Neural cell (in vitro differentiated cells): ENCODE measurements around the gene TFB2M. TPM values are rescaled to one million over a fixed set of nuclear protein-coding genes. Genes with fewer than 3 reads are reported as not detected.

Experiments used
- H2AFZ ChIP-seq: fragments of 200-600, 300-800 bp; sonication (generic), shearing (Covaris generic); 2 replicates; pipeline ENCODE4 v1.6.0; 2014; ENCODE audit warnings: low read depth, mild to moderate bottlenecking, antibody characterized with exemption, low read length, moderate library complexity
- H3F3A ChIP-seq: fragments of 200-600 bp; shearing (Covaris generic); 2 replicates; pipeline ENCODE4 v1.6.1; 2016; ENCODE audit warnings: mild to moderate bottlenecking, moderate library complexity, mixed read lengths, antibody characterized with exemption, low read length; ENCODE audit not compliant: insufficient read depth, poor library complexity, severe bottlenecking
- H3K27ac ChIP-seq: fragments of 200-600, 300-800 bp; sonication (generic), shearing (Covaris generic); 2 replicates; pipeline ENCODE4 v1.5.1; 2014; ENCODE audit warnings: mild to moderate bottlenecking, low read length, moderate library complexity
- H3K27me3 ChIP-seq: fragments of 300-800, 200-600 bp; sonication (generic), shearing (Covaris generic); 2 replicates; pipeline ENCODE4 v1.6.0; 2014; ENCODE audit warnings: mild to moderate bottlenecking, low read depth, low read length, moderate library complexity; ENCODE audit not compliant: insufficient read depth
- H3K36me3 ChIP-seq: fragments of 300-800, 200-600 bp; sonication (generic), shearing (Covaris generic); 2 replicates; pipeline ENCODE4 v1.5.1; 2014; ENCODE audit warnings: mild to moderate bottlenecking, antibody characterized with exemption, low read length, moderate library complexity; ENCODE audit not compliant: insufficient read depth
- H3K4me2 ChIP-seq: fragments of 300-800, 200-600 bp; sonication (generic), shearing (Covaris generic); 2 replicates; pipeline ENCODE4 v1.6.0; 2014; ENCODE audit warnings: mild to moderate bottlenecking, low read length
- H3K4me3 ChIP-seq: fragments of 300-800, 200-600 bp; sonication (generic), shearing (Covaris generic); 2 replicates; pipeline ENCODE4 v1.5.1; 2014; ENCODE audit warnings: mild to moderate bottlenecking, low read length, moderate library complexity
- H3K79me2 ChIP-seq: fragments of 200-600 bp; shearing (Covaris generic); replicated peaks from 2 replicates; pipeline ENCODE4 v1.6.0; 2014; ENCODE audit warnings: mild to moderate bottlenecking, low read length, moderate library complexity; ENCODE audit not compliant: insufficient read depth
- H3K9ac ChIP-seq: fragments of 300-800, 200-600 bp; sonication (generic), shearing (Covaris generic); 2 replicates; pipeline ENCODE4 v1.6.1; 2016; ENCODE audit warnings: mild to moderate bottlenecking, low read length, mixed read lengths
- H3K9me2 ChIP-seq: fragments of 200-600 bp; shearing (Covaris generic); 2 replicates; pipeline ENCODE4 v1.6.1; 2016; ENCODE audit warnings: mild to moderate bottlenecking, low read length, mixed read lengths; ENCODE audit not compliant: insufficient read depth
- H3K9me3 ChIP-seq: fragments of 200-600, 300-800 bp; sonication (generic), shearing (Covaris generic); 2 replicates; pipeline ENCODE4 v1.6.1; 2016; ENCODE audit warnings: mild to moderate bottlenecking, mixed run types, low read length, moderate library complexity, mixed read lengths
- H4K20me1 ChIP-seq: fragments of 200-600 bp; shearing (Covaris generic); 2 replicates; pipeline ENCODE4 v1.6.1; 2016; ENCODE audit warnings: mild to moderate bottlenecking, mixed run types; ENCODE audit not compliant: insufficient read depth
- EP300 ChIP-seq: fragments of 450-650 bp; conservative IDR thresholded peaks from 2 replicates; pipeline ENCODE4 v1.6.1; 2014; ENCODE audit warnings: antibody characterized with exemption, mild to moderate bottlenecking, moderate library complexity; ENCODE audit not compliant: poor library complexity, severe bottlenecking
- EZH2 ChIP-seq: fragments of 200-600, 300-800 bp; shearing (Covaris generic), sonication (generic); IDR thresholded peaks from 2 replicates; pipeline ENCODE4 v1.6.1; 2014; ENCODE audit warnings: antibody characterized with exemption, low read length, borderline replicate concordance, mild to moderate bottlenecking; ENCODE audit not compliant: insufficient read depth, poor library complexity, severe bottlenecking
- MXI1 ChIP-seq: fragments of 450-650 bp; conservative IDR thresholded peaks from 2 replicates; pipeline ENCODE4 v1.6.1; 2014; ENCODE audit warnings: antibody characterized with exemption, mild to moderate bottlenecking; ENCODE audit not compliant: poor library complexity, severe bottlenecking
- POLR2AphosphoS5 ChIP-seq: IDR thresholded peaks from 2 replicates; pipeline ENCODE4 v1.6.1; 2012
- RAD21 ChIP-seq: fragments of 450-650 bp; conservative IDR thresholded peaks from 2 replicates; pipeline ENCODE4 v1.6.1; 2014; ENCODE audit warnings: antibody characterized with exemption, mild to moderate bottlenecking, moderate library complexity
- REST ChIP-seq: IDR thresholded peaks from 2 replicates; pipeline ENCODE4 v1.6.1; 2012; ENCODE audit warnings: borderline replicate concordance
- SMC3 ChIP-seq: fragments of 450-650 bp; conservative IDR thresholded peaks from 2 replicates; pipeline ENCODE4 v1.6.1; 2014; ENCODE audit warnings: antibody characterized with exemption, mild to moderate bottlenecking, moderate library complexity; ENCODE audit not compliant: poor library complexity
- TAF1 ChIP-seq: IDR thresholded peaks from 2 replicates; pipeline ENCODE4 v1.6.1; 2012; ENCODE audit warnings: low read depth
- polyA plus RNA-seq: library from polyadenylated mRNA; depleted of rRNA; stranded (reverse); fragments of >200 nt; gene quantifications from 2 replicates; pipeline ENCODE4 v1.2.3, GENCODE V29; 2014
- TF ChIP-seq, protein P1 (sequence below): fragments of 450-650 bp; IDR thresholded peaks from 2 replicates; pipeline ENCODE4 v1.5.1; 2014; ENCODE audit warnings: antibody characterized with exemption, mild to moderate bottlenecking, moderate library complexity; ENCODE audit not compliant: poor library complexity, severe bottlenecking

Gene TFB2M
- polyA plus RNA-seq, 1 donor from 2014 or later = 19.2 TPM

GRCh38 chr1:246609632-246610031, 43.6 kb upstream of the TFB2M start:
- Histone ChIP-seq H3F3A (no peaks in the 10 kb centered on the region), H4K20me1 (no peaks in the 10 kb centered on the region), H3K27ac (no peak overlapping the region), H3K79me2 (no peaks in the 10 kb centered on the region), H3K27me3 (no peaks in the 10 kb centered on the region), H3K9ac (no peak overlapping the region), H3K4me3 (no peak overlapping the region), H3K36me3 (no peaks in the 10 kb centered on the region), H3K9me3 (no peaks in the 10 kb centered on the region), H2AFZ (no peak overlapping the region), H3K4me2 (no peak overlapping the region), H3K9me2 (no peaks in the 10 kb centered on the region)
- no peak for TF ChIP-seq SMC3
- no peak for TF ChIP-seq EZH2
- no peak for TF ChIP-seq REST
- TF ChIP-seq RAD21 = no peak
- no peak for TF ChIP-seq POLR2AphosphoS5
- TF ChIP-seq TAF1 = no peak
- TF ChIP-seq, protein P1, sequence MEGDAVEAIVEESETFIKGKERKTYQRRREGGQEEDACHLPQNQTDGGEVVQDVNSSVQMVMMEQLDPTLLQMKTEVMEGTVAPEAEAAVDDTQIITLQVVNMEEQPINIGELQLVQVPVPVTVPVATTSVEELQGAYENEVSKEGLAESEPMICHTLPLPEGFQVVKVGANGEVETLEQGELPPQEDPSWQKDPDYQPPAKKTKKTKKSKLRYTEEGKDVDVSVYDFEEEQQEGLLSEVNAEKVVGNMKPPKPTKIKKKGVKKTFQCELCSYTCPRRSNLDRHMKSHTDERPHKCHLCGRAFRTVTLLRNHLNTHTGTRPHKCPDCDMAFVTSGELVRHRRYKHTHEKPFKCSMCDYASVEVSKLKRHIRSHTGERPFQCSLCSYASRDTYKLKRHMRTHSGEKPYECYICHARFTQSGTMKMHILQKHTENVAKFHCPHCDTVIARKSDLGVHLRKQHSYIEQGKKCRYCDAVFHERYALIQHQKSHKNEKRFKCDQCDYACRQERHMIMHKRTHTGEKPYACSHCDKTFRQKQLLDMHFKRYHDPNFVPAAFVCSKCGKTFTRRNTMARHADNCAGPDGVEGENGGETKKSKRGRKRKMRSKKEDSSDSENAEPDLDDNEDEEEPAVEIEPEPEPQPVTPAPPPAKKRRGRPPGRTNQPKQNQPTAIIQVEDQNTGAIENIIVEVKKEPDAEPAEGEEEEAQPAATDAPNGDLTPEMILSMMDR = no peak
- TF ChIP-seq EP300 = no peak
- TF ChIP-seq MXI1 = no peak

DNA sequence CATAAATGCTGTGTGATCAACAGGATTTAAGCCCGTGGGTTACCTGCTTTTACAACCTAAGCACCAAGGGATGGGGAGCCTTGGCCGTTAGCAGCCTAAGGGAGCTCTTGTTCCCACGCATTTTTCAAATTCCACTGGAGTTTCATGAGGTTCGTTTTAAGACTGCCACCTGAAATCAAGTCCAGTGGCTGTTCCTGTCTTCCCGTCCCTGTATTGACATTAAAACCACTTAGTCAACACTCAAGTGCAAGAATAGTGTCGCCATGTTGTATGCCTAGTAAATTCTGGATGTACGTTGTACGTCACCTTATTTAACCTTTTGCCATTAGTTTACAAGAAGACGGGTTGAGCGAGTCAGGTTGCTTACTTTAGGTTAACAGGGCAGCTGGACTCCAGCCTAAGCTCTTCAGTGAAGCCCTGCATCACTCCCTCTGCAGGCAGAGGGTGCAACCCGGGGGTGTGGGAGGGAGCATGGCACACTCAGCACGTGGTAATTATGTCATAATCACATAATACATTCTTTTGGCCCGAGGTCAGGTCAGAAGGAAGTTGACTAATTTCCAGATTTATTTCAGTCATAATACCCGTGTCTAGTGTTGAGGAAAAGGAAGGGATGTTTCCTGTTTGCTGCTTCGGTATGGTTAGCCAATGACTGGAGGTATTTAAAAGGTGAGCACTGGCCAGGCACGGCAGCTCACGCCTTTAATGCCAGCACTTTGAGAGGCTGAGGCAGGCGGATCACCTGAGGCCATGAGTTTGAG, 42.7 kb upstream of the TFB2M start:
- Histone ChIP-seq H3K4me2 (no peak overlapping the region), H2AFZ (no peak overlapping the region), H3K79me2 (no peaks in the 10 kb centered on the region), H3K9me2 (no peaks in the 10 kb centered on the region), H4K20me1 (no peaks in the 10 kb centered on the region), H3K27ac (no peak overlapping the region), H3K9ac (no peak overlapping the region), H3K27me3 (no peaks in the 10 kb centered on the region), H3F3A (no peaks in the 10 kb centered on the region), H3K4me3 (no peak overlapping the region), H3K36me3 (no peaks in the 10 kb centered on the region), H3K9me3 (no peaks in the 10 kb centered on the region)
- TF ChIP-seq POLR2AphosphoS5 = no peak
